Measurements from ENCODE around the gene COX19. TPM values are rescaled to one million over a fixed set of nuclear protein-coding genes. Genes with fewer than 3 reads are reported as not detected.

The COX19 gene
- total RNA-seq, 1 donor from 2014 or later, result 13.1 TPM

GRCh38 chr7:974172-974571 is 1.2 kb downstream of the COX19 start:
- Mint-ChIP-seq H3K4me3 (peak overlapping the region; percentile 92), H3K9me3 (no peaks in the 10 kb centered on the region), H3K4me1 (peaks cover 29% of the 10 kb centered on the region), H3K27me3 (ENCODE audit: low read depth) (peaks cover 2% of the 10 kb centered on the region), H3K36me3 (ENCODE audit: low read depth) (no peaks in the 10 kb centered on the region), H3K27ac (ENCODE audit: unreplicated experiment) (peak overlapping the region; percentile 97)
- no peak for DNase-seq (ENCODE audit: low read depth, low spot score)
- TF ChIP-seq, protein P1, sequence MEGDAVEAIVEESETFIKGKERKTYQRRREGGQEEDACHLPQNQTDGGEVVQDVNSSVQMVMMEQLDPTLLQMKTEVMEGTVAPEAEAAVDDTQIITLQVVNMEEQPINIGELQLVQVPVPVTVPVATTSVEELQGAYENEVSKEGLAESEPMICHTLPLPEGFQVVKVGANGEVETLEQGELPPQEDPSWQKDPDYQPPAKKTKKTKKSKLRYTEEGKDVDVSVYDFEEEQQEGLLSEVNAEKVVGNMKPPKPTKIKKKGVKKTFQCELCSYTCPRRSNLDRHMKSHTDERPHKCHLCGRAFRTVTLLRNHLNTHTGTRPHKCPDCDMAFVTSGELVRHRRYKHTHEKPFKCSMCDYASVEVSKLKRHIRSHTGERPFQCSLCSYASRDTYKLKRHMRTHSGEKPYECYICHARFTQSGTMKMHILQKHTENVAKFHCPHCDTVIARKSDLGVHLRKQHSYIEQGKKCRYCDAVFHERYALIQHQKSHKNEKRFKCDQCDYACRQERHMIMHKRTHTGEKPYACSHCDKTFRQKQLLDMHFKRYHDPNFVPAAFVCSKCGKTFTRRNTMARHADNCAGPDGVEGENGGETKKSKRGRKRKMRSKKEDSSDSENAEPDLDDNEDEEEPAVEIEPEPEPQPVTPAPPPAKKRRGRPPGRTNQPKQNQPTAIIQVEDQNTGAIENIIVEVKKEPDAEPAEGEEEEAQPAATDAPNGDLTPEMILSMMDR (conservative IDR thresholded peaks at IDR 0.05), result no peak

- H3K36me3 Mint-ChIP-seq (ENCODE audit: low read depth), result no peaks in the 10 kb centered on the region
Measured at GRCh38 chr7:973312-973711, 2.0 kb downstream of the COX19 start.

GRCh38 chr7:972676-973309 is 2.6 kb downstream of the COX19 start:
- TF ChIP-seq, protein P1 (conservative IDR thresholded peaks at IDR 0.05), result no peak
- H3K9me3 Mint-ChIP-seq, result no peaks in the 10 kb centered on the region
- DNase-seq (ENCODE audit: low read depth, low spot score), result no peak
- H3K36me3 Mint-ChIP-seq (ENCODE audit: low read depth), result no peaks in the 10 kb centered on the region
- H3K4me1 Mint-ChIP-seq, result peaks cover 25% of the 10 kb centered on the region
- H3K27me3 Mint-ChIP-seq (ENCODE audit: low read depth), result no peaks in the 10 kb centered on the region
- H3K4me3 Mint-ChIP-seq, result peak overlapping the region; percentile 70
- no peak overlapping the region for H3K27ac Mint-ChIP-seq (ENCODE audit: unreplicated experiment)

More at GRCh38 chr7:973312-973711, 2.0 kb downstream of the COX19 start:
- Mint-ChIP-seq H3K4me1 (peaks cover 29% of the 10 kb centered on the region), H3K27me3 (ENCODE audit: low read depth) (peaks cover 2% of the 10 kb centered on the region), H3K9me3 (no peaks in the 10 kb centered on the region), H3K4me3 (peak overlapping the region; percentile 70), H3K27ac (ENCODE audit: unreplicated experiment) (no peak overlapping the region)
- DNase-seq (ENCODE audit: low read depth, low spot score), result no peak
- TF ChIP-seq, protein P1 (conservative IDR thresholded peaks at IDR 0.05), result no peak

DNA sequence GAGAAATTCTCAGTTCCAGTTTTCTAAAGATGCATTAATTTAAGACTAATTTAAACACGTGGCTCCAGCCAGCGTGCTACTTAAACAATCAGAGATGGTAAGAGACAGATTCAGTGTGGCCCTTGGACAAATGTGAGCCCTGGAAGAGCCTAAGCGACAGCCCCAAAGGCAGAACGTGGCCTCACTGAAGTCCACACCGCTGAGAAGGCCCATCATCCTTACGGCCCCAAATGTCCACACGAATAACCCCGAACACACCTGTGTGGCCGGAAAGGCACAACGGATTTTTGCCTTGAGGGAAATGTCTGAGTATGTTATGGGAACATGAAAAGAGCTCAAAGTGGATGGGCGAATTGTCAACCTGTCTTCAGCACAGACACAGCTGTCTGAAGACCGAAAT is 3.2 kb downstream of the COX19 start:
- H3K27me3 Mint-ChIP-seq (ENCODE audit: low read depth), result no peaks in the 10 kb centered on the region
- peaks cover 19% of the 10 kb centered on the region for H3K4me1 Mint-ChIP-seq
- H3K4me3 Mint-ChIP-seq, result peak overlapping the region; percentile 70
- no peaks in the 10 kb centered on the region for H3K9me3 Mint-ChIP-seq
- no peak for DNase-seq (ENCODE audit: low read depth, low spot score)
- TF ChIP-seq, protein P1 (conservative IDR thresholded peaks at IDR 0.05), result no peak
- no peaks in the 10 kb centered on the region for H3K36me3 Mint-ChIP-seq (ENCODE audit: low read depth)
- H3K27ac Mint-ChIP-seq (ENCODE audit: unreplicated experiment), result no peak overlapping the region

DNA sequence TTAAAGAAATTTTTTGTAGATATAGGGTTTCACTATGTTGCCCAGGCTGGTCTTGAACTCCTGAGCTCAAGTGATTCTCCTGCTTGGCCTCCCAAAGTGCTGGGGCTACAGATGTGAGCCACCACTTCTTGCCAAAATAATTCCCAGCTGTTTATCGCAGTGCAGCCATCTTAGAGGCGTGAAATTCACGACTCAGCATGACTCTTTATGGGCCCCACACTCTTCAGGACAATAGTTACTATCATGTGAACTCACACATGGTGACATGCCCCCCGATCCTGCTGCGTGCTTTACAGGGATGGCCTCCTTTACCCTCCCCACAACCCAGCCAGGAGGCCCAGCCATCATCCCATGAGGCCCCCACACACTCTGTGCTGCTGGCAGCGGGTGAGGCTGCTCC is 4.6 kb downstream of the COX19 start:
- TF ChIP-seq, protein P1 (conservative IDR thresholded peaks at IDR 0.05), result no peak
- peak overlapping the region; percentile 81 for H3K27ac Mint-ChIP-seq (ENCODE audit: unreplicated experiment)
- H3K4me3 Mint-ChIP-seq, result peak overlapping the region; percentile 75

More for the DNA sequence above, 4.6 kb downstream of the COX19 start:
- H3K4me1 Mint-ChIP-seq, result peaks cover 20% of the 10 kb centered on the region
- H3K9me3 Mint-ChIP-seq, result no peaks in the 10 kb centered on the region
- no peaks in the 10 kb centered on the region for H3K36me3 Mint-ChIP-seq (ENCODE audit: low read depth)
- H3K27me3 Mint-ChIP-seq (ENCODE audit: low read depth), result no peaks in the 10 kb centered on the region
- no peak for DNase-seq (ENCODE audit: low read depth, low spot score)
